Activated B cell treated with CpG ODN at 0.5 μM for 24 hours (primary cell): ENCODE results near the gene ADGRA3. TPM values are rescaled to one million over a fixed set of nuclear protein-coding genes. Genes with fewer than 3 reads are reported as not detected.

Experiments used
- ATAC-seq: fragments of 200-7000 bp; cut with Tn5 transposase; one replicate; pipeline ENCODE4 v1.10.0; 2021; ENCODE audit warnings: low read depth, mild to moderate bottlenecking, moderate library complexity
- CTCF ChIA-PET: fragments of 350-600 bp; sonication (Branson Sonifier 250); formaldehyde crosslinking; loops from one replicate; lab custom pipeline; 2021; ENCODE audit warnings: antibody characterized with exemption; lab: Charles Lee
- POLR2A ChIA-PET: fragments of 350-600 bp; sonication (Branson Sonifier 250); formaldehyde crosslinking; loops from one replicate; lab custom pipeline; 2021; ENCODE audit warnings: antibody characterized with exemption; lab: Charles Lee
- DNase-seq: peaks from one replicate; pipeline ENCODE4 v3.0.0; 2022
- H3K27ac Mint-ChIP-seq: one replicate; pipeline ENCODE4 v1.8.0; 2020; ENCODE audit warnings: mixed read lengths
- H3K27me3 Mint-ChIP-seq: one replicate; pipeline ENCODE4 v1.8.0; 2021; ENCODE audit warnings: mixed read lengths
- H3K36me3 Mint-ChIP-seq: one replicate; pipeline ENCODE4 v1.8.0; 2021; ENCODE audit warnings: low read depth, mixed read lengths
- H3K4me1 Mint-ChIP-seq: one replicate; pipeline ENCODE4 v1.8.0; 2021; ENCODE audit warnings: mixed read lengths
- H3K4me3 Mint-ChIP-seq: one replicate; pipeline ENCODE4 v1.8.0; 2020; ENCODE audit warnings: mild to moderate bottlenecking, mixed read lengths
- H3K9me3 Mint-ChIP-seq: one replicate; pipeline ENCODE4 v1.8.0; 2020; ENCODE audit warnings: mixed read lengths
- intact Hi-C: fragments of 100-400 bp; cut with micrococcal nuclease; formaldehyde crosslinking; loops from one replicate; pipeline ENCODE4 v1.15.1; 2024
- total RNA-seq: library from RNA; stranded (reverse); gene quantifications from 2 replicates; pipeline ENCODE4 v1.2.3, GENCODE V29; 2022
- TF ChIP-seq, protein P1 (sequence below): fragments of 200-600 bp; IDR thresholded peaks from one replicate; pipeline ENCODE4 v1.8.0; 2022; ENCODE audit warnings: antibody characterized with exemption, mild to moderate bottlenecking

Gene ADGRA3
- total RNA-seq, 1 donor from 2014 or later = not detected

DNA sequence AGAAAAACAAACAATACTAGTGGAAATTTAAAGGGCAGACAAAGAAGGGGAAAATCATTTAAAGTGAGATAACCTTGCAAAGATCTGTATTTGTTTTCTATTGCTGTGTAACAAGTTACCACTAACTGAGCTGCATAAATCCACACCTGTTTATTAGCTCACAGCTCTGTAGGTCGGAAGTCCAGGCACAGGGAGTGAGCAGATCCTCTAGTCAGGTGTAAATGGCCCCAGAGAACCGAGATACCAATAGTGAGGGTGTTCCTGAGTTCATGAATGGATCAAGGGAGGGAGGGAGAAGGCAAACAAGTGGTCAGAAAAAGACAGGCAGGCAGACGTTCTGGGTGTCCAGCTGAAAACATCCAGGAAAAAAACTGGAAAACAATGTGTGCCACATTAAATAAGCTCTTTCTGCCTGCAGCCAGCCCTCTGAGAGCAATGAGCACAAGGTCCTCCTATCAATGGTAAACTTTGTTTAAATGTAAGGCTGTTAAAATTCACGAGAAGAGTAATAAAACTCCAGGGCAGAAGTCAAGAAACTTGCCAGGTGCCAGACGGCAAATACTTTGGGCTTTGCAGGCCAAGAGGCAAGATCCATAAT, 25.0 kb downstream of the ADGRA3 start:
- POLR2A ChIA-PET = no interaction called here

GRCh38 chr4:22488106-22488505, 27.8 kb downstream of the ADGRA3 start:
- H3K27ac Mint-ChIP-seq = no peak overlapping the region
- POLR2A ChIA-PET = no interaction called here

More for the DNA sequence above, 25.0 kb downstream of the ADGRA3 start:
- Mint-ChIP-seq H3K4me3 (no peak overlapping the region), H3K27me3 (no peaks in the 10 kb centered on the region), H3K27ac (no peak overlapping the region), H3K36me3 (no peaks in the 10 kb centered on the region), H3K4me1 (no peaks in the 10 kb centered on the region), H3K9me3 (peaks cover 3% of the 10 kb centered on the region)
- CTCF ChIA-PET = no interaction called here
- ATAC-seq = no peak
- no peak for DNase-seq
- TF ChIP-seq, protein P1, sequence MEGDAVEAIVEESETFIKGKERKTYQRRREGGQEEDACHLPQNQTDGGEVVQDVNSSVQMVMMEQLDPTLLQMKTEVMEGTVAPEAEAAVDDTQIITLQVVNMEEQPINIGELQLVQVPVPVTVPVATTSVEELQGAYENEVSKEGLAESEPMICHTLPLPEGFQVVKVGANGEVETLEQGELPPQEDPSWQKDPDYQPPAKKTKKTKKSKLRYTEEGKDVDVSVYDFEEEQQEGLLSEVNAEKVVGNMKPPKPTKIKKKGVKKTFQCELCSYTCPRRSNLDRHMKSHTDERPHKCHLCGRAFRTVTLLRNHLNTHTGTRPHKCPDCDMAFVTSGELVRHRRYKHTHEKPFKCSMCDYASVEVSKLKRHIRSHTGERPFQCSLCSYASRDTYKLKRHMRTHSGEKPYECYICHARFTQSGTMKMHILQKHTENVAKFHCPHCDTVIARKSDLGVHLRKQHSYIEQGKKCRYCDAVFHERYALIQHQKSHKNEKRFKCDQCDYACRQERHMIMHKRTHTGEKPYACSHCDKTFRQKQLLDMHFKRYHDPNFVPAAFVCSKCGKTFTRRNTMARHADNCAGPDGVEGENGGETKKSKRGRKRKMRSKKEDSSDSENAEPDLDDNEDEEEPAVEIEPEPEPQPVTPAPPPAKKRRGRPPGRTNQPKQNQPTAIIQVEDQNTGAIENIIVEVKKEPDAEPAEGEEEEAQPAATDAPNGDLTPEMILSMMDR = no peak
- intact Hi-C loops = no loop called here

DNA sequence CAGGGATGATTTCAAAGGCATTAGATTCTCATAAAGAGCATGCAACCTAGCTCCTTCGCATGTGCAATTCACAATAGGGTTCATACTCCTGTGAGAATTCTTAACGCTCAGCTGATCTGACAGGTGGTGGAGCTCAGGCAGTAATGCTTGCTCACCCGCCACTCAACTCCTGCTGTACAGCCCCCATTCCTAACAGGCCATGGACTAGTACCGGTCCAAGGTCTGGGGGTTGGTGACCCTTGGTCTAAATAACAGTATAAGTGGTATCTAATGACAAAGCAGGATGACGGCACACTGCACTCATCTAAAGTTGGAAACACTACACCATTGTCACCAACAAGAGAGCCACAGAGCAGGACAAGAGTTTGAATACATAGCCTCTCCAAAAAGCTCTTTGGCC, 28.5 kb downstream of the ADGRA3 start:
- ChIA-PET POLR2A (no interaction called here), CTCF (no interaction called here)
- H3K27me3 Mint-ChIP-seq = no peaks in the 10 kb centered on the region
- ATAC-seq = no peak
- H3K4me3 Mint-ChIP-seq = no peak overlapping the region
- DNase-seq = no peak
- H3K27ac Mint-ChIP-seq = no peak overlapping the region
- intact Hi-C loops = no loop called here
- peaks cover 3% of the 10 kb centered on the region for H3K9me3 Mint-ChIP-seq
- H3K4me1 Mint-ChIP-seq = no peaks in the 10 kb centered on the region
- TF ChIP-seq, protein P1 = no peak
- H3K36me3 Mint-ChIP-seq = no peaks in the 10 kb centered on the region

More at GRCh38 chr4:22488106-22488505, 27.8 kb downstream of the ADGRA3 start:
- CTCF ChIA-PET = no interaction called here
- no peaks in the 10 kb centered on the region for H3K36me3 Mint-ChIP-seq
- DNase-seq (no peak), ATAC-seq (no peak)
- H3K9me3 Mint-ChIP-seq = peaks cover 3% of the 10 kb centered on the region
- H3K27me3 Mint-ChIP-seq = no peaks in the 10 kb centered on the region
- TF ChIP-seq, protein P1 = no peak
- no peak overlapping the region for H3K4me3 Mint-ChIP-seq
- no peaks in the 10 kb centered on the region for H3K4me1 Mint-ChIP-seq
- intact Hi-C loops = no loop called here

DNA sequence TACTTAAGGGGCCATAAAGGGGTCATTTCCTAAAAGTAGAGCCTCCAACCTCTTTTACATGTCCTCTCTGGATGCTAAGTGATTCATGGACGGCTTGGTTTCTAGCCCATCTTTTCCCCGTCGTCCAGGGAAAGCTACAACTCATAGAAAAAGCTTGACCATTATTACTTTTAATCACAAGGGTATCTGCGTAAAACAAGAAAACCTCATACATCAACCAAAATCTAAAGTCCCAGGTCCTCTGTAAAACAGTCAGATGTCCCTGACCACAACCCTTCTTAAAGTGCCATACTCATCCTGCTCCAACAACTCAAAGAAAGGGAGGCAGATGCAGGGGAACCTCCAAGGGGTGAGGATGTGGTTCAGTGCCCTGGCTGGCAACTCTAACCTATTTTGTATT, 29.6 kb downstream of the ADGRA3 start:
- H3K4me3 Mint-ChIP-seq = no peak overlapping the region

DNA sequence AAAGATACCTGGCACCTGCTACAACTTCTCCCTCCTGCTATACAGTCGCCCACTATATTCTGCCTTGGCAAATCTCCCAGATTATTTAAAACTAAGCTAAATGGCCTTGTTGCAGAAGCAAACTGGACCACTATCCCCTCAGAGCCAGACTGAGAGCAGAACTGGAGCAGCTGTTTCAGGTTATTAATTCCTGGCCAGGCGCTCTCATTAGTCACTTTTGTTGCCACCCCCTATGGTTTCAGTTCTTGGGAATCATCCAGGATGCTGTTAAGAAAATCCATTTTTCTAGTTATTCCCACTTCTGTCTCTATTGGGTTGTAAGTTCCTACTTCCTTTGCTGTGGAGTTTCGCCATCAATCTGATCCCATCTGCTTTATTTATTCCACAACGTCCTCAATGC, 30.1 kb downstream of the ADGRA3 start:
- ChIA-PET POLR2A (no interaction called here), CTCF (no interaction called here)
- intact Hi-C loops = no loop called here
- TF ChIP-seq, protein P1 = no peak
- H3K27me3 Mint-ChIP-seq = no peaks in the 10 kb centered on the region
- ATAC-seq = no peak
- H3K9me3 Mint-ChIP-seq = peaks cover 3% of the 10 kb centered on the region
- no peaks in the 10 kb centered on the region for H3K36me3 Mint-ChIP-seq
- no peak overlapping the region for H3K27ac Mint-ChIP-seq
- no peaks in the 10 kb centered on the region for H3K4me1 Mint-ChIP-seq
- no peak overlapping the region for H3K4me3 Mint-ChIP-seq
- DNase-seq = no peak

More for the DNA sequence above, 29.6 kb downstream of the ADGRA3 start:
- no peak overlapping the region for H3K27ac Mint-ChIP-seq
- TF ChIP-seq, protein P1 = no peak
- intact Hi-C loops = no loop called here
- no peaks in the 10 kb centered on the region for H3K36me3 Mint-ChIP-seq
- H3K9me3 Mint-ChIP-seq = peaks cover 3% of the 10 kb centered on the region
- ATAC-seq = no peak
- DNase-seq = no peak
- H3K27me3 Mint-ChIP-seq = no peaks in the 10 kb centered on the region
- POLR2A ChIA-PET = no interaction called here
- no peaks in the 10 kb centered on the region for H3K4me1 Mint-ChIP-seq
- CTCF ChIA-PET = no interaction called here
